ENCODE results near the gene SOX11.

- TF ChIP-seq CTCF (IDR thresholded peaks at IDR 0.05; ENCODE audit: insufficient read depth, low read length) (no peak), REST (IDR thresholded peaks at IDR 0.05; ENCODE audit: insufficient replicate concordance, low read depth) (no peak)
Measured at GRCh38 chr2:5686536-5686935, 5.6 kb upstream of the SOX11 start.

Measured in HL-60 (cell line).